Measurements from ENCODE around the gene FADS3. TPM values are rescaled to one million over a fixed set of nuclear protein-coding genes. Genes with fewer than 3 reads are reported as not detected.

FADS3 gene
- total RNA-seq, 1 donor from 2014 or later, result 9.7 TPM

DNA sequence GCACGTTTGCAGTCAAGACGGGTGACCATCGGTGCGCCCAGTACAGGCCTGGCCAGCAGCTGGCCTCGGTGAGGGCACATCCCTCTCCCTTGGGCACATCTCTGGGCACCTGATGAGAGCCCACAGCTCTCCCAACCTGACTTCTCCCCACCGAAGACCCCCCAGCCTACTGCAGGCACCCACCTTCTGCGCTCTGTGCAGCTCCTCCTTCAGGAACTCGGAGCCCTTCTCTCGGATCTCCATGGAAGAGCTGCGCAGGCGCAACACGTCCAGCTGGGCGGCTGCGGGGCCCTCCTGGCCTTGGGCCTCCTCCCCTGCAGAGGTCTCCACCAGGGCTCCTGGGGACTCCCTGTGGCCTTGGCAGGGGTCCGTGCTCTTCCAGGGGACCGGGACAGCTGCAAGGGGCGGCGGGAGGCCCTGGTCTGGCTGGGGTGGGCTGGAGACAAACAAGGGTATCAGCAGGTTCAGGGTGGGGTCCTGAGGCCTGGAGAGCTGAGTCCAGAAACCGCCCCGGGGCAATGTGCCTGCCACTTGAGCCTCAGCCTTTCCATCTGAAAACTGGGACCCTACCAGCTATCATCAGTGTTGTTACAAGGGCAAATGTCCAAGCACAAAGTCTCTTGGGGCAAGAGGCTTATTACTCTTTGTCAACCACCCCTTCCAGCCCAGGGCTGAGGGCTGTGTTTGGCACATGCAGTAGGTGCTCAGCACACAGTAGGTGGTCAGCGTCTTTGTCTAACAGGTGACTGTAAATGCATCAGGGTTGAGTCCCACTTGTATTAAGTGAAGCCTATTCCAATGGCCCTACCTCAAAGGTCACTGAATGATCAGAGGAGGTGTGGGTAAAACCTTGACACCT is 16.8 kb upstream of the FADS3 start:
- H3K27me3 Mint-ChIP-seq (ENCODE audit: unreplicated experiment), result peaks cover 5% of the 10 kb centered on the region
- no peak overlapping the region for H3K27ac Mint-ChIP-seq (ENCODE audit: unreplicated experiment)
- peak; percentile 12 for DNase-seq
- H3K9me3 Mint-ChIP-seq (ENCODE audit: unreplicated experiment), result peaks cover 1% of the 10 kb centered on the region
- H3K4me3 Mint-ChIP-seq (ENCODE audit: unreplicated experiment), result no peak overlapping the region
- H3K4me1 Mint-ChIP-seq (ENCODE audit: low read depth, unreplicated experiment), result no peaks in the 10 kb centered on the region
- no peak for TF ChIP-seq CTCF (IDR thresholded peaks at IDR 0.05; ENCODE audit: partially characterized antibody, unreplicated experiment)
- no peaks in the 10 kb centered on the region for H3K36me3 Mint-ChIP-seq (ENCODE audit: unreplicated experiment)

DNA sequence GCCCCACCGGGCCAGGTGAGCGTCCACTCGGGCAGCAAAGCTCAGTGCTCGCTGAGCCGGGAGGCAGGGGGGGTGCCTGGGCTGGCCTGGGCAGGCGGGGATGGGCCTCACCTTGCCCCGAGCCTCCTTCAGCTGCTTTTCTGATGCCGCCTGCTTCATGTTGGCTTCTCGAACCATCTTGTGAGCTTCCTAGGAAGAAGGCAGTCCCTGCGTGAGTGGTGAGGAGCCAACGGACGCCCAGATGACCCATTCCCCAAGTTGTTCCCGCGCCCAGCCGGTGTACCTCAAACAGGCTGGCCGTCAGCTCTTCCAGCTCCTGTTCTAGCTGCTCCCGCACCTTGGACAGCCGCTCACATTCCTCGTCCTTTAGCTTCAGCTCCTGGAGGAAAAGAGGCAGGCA is 15.9 kb upstream of the FADS3 start:
- Mint-ChIP-seq H3K27ac (ENCODE audit: unreplicated experiment) (no peak overlapping the region), H3K4me3 (ENCODE audit: unreplicated experiment) (no peak overlapping the region), H3K9me3 (ENCODE audit: unreplicated experiment) (peaks cover 2% of the 10 kb centered on the region), H3K27me3 (ENCODE audit: unreplicated experiment) (peaks cover 2% of the 10 kb centered on the region), H3K4me1 (ENCODE audit: low read depth, unreplicated experiment) (no peaks in the 10 kb centered on the region), H3K36me3 (ENCODE audit: unreplicated experiment) (no peaks in the 10 kb centered on the region)
- no peak for DNase-seq
- no peak for TF ChIP-seq CTCF (IDR thresholded peaks at IDR 0.05; ENCODE audit: partially characterized antibody, unreplicated experiment)

DNA sequence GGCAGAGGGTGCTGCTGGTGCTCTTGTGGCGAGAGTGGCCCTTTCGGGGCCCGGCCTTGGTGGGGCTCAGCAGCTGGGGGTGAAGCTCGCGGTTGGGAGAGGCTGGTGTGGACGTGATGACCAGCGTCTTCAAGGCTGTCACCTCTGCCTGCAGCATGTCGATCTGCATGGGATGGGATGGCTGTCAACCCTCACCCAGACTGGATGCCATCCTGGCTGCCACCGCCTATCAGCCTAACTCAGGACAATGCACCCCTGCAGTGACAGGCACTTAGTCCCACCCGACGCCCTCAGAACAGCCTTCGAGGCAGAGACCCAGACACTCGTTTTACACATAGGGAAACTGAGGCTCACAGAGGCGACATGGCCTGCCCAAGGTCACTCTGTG is 15.2 kb upstream of the FADS3 start:
- no peak for TF ChIP-seq CTCF (IDR thresholded peaks at IDR 0.05; ENCODE audit: partially characterized antibody, unreplicated experiment)
- Mint-ChIP-seq H3K36me3 (ENCODE audit: unreplicated experiment) (no peaks in the 10 kb centered on the region), H3K27me3 (ENCODE audit: unreplicated experiment) (peaks cover 2% of the 10 kb centered on the region), H3K4me3 (ENCODE audit: unreplicated experiment) (no peak overlapping the region), H3K27ac (ENCODE audit: unreplicated experiment) (no peak overlapping the region), H3K4me1 (ENCODE audit: low read depth, unreplicated experiment) (no peaks in the 10 kb centered on the region), H3K9me3 (ENCODE audit: unreplicated experiment) (peaks cover 2% of the 10 kb centered on the region)
- no peak for DNase-seq

GRCh38 chr11:61905801-61906521 is 14.6 kb upstream of the FADS3 start:
- H3K4me3 Mint-ChIP-seq (ENCODE audit: unreplicated experiment), result no peak overlapping the region
- DNase-seq, result no peak
- H3K9me3 Mint-ChIP-seq (ENCODE audit: unreplicated experiment), result peaks cover 2% of the 10 kb centered on the region
- no peak for TF ChIP-seq CTCF (IDR thresholded peaks at IDR 0.05; ENCODE audit: partially characterized antibody, unreplicated experiment)
- H3K4me1 Mint-ChIP-seq (ENCODE audit: low read depth, unreplicated experiment), result no peaks in the 10 kb centered on the region
- no peaks in the 10 kb centered on the region for H3K36me3 Mint-ChIP-seq (ENCODE audit: unreplicated experiment)
- no peak overlapping the region for H3K27ac Mint-ChIP-seq (ENCODE audit: unreplicated experiment)
- peaks cover 2% of the 10 kb centered on the region for H3K27me3 Mint-ChIP-seq (ENCODE audit: unreplicated experiment)

Data from glutamatergic neuron (in vitro differentiated cells).